HepG2 (cell line): Measurements from ENCODE around the gene TTLL4. TPM values are rescaled to one million over a fixed set of nuclear protein-coding genes. Genes with fewer than 3 reads are reported as not detected.
A peak's percentile ranks its signal among the peaks of the same experiment; 100 is the strongest.

ENCODE experiments used
- CEBPG ChIP-seq: IDR thresholded peaks from 2 replicates; pipeline ENCODE4 v1.6.1; 2016
- ETS1 ChIP-seq: sonication (generic); formaldehyde crosslinking; IDR thresholded peaks from 2 replicates; pipeline ENCODE4 v1.4.0; 2020; ENCODE audit warnings: missing genetic modification reagents
- HNF4G ChIP-seq, 2 experiments: sonication (generic) in 1 of 2; formaldehyde crosslinking in 1 of 2; IDR thresholded peaks; 2 replicates each; pipeline versions ENCODE4 v1.4.0 to v1.6.1; 2011 to 2020; ENCODE audit warnings: borderline replicate concordance in 2 of 2, low read depth in 2 of 2, mild to moderate bottlenecking in 2 of 2, low read length in 1 of 2, missing genetic modification reagents in 1 of 2, moderate library complexity in 1 of 2
- IRF2 ChIP-seq: IDR thresholded peaks from 2 replicates; pipeline ENCODE4 v1.6.1; 2018; ENCODE audit warnings: missing genetic modification reagents, missing compliant biosample characterization
- KAT7 ChIP-seq: IDR thresholded peaks from 2 replicates; pipeline ENCODE4 v1.6.1; 2018; ENCODE audit warnings: borderline replicate concordance, missing compliant biosample characterization
- KDM5A ChIP-seq: fragments of 200-600 bp; sonication (generic); IDR thresholded peaks from 2 replicates; pipeline ENCODE4 v1.7.0; 2018; ENCODE audit warnings: antibody characterized with exemption, mild to moderate bottlenecking, low read length, borderline replicate concordance
- LBX2 ChIP-seq: sonication (generic); formaldehyde crosslinking; IDR thresholded peaks from 2 replicates; pipeline ENCODE4 v1.5.0; 2020; ENCODE audit warnings: missing genetic modification reagents, mild to moderate bottlenecking, borderline replicate concordance
- LCORL ChIP-seq, 2 experiments: fragments of 450-650 bp in 1 of 2; sonication (generic) in 1 of 2; formaldehyde crosslinking in 1 of 2; IDR thresholded peaks; 2 replicates each; pipeline versions ENCODE4 v1.5.0 to v1.6.1; 2017 to 2020; ENCODE audit warnings: antibody characterized with exemption in 1 of 2, missing genetic modification reagents in 1 of 2
- MEIS2 ChIP-seq: sonication (generic); formaldehyde crosslinking; IDR thresholded peaks from 2 replicates; pipeline ENCODE4 v1.9.0; 2021; ENCODE audit warnings: mild to moderate bottlenecking, missing genetic modification reagents
- MYC ChIP-seq: sonication (generic); formaldehyde crosslinking; IDR thresholded peaks from 2 replicates; pipeline ENCODE4 v1.9.0; 2021; ENCODE audit warnings: missing genetic modification reagents, borderline replicate concordance
- MZF1 ChIP-seq: sonication (generic); formaldehyde crosslinking; IDR thresholded peaks from 2 replicates; pipeline ENCODE4 v1.8.1; 2023; ENCODE audit warnings: mild to moderate bottlenecking, missing genetic modification reagents, borderline replicate concordance
- NCOA5 ChIP-seq: sonication (generic); formaldehyde crosslinking; IDR thresholded peaks from 2 replicates; pipeline ENCODE4 v1.4.0; 2020; ENCODE audit warnings: missing genetic modification reagents
- PHF5A ChIP-seq: IDR thresholded peaks from one replicate; pipeline ENCODE4 v1.6.1; 2018; ENCODE audit warnings: low read depth, missing genetic modification reagents; ENCODE audit not compliant: unreplicated experiment
- RBM39 ChIP-seq: fragments of 200-400 bp; formaldehyde crosslinking; IDR thresholded peaks from one replicate; pipeline ENCODE4 v1.6.1; 2018; ENCODE audit warnings: antibody characterized with exemption, mild to moderate bottlenecking, low read depth, low read length; ENCODE audit not compliant: poor library complexity, severe bottlenecking
- TCF7 ChIP-seq: sonication (generic); IDR thresholded peaks from 2 replicates; pipeline ENCODE4 v1.6.1; 2016; ENCODE audit warnings: antibody characterized with exemption, low read depth
- ZBTB38 ChIP-seq: sonication (generic); formaldehyde crosslinking; IDR thresholded peaks from 2 replicates; pipeline ENCODE4 v1.5.1; 2020; ENCODE audit warnings: mild to moderate bottlenecking, missing genetic modification reagents
- ZMYM2 ChIP-seq: sonication (generic); formaldehyde crosslinking; IDR thresholded peaks from 2 replicates; pipeline ENCODE4 v1.8.0; 2022; ENCODE audit warnings: mild to moderate bottlenecking, missing genetic modification reagents
- ZNF18 ChIP-seq: sonication (generic); formaldehyde crosslinking; IDR thresholded peaks from 2 replicates; pipeline ENCODE4 v1.8.0; 2022; ENCODE audit warnings: mild to moderate bottlenecking, missing genetic modification reagents; ENCODE audit not compliant: insufficient replicate concordance
- ZNF260 ChIP-seq: sonication (generic); formaldehyde crosslinking; IDR thresholded peaks from 2 replicates; pipeline ENCODE4 v1.4.0; 2020; ENCODE audit warnings: missing genetic modification reagents, low read depth, mild to moderate bottlenecking, borderline replicate concordance
- ZNF562 ChIP-seq: sonication (generic); formaldehyde crosslinking; IDR thresholded peaks from 2 replicates; pipeline ENCODE4 v1.8.0; 2022; ENCODE audit warnings: missing genetic modification reagents, borderline replicate concordance
- ZNF710 ChIP-seq: sonication (generic); formaldehyde crosslinking; IDR thresholded peaks from 2 replicates; pipeline ENCODE4 v1.5.0; 2020; ENCODE audit warnings: mild to moderate bottlenecking, missing genetic modification reagents, borderline replicate concordance
- ZNF775 ChIP-seq: sonication (generic); formaldehyde crosslinking; IDR thresholded peaks from 2 replicates; pipeline ENCODE4 v1.4.0; 2020; ENCODE audit warnings: missing genetic modification reagents, mild to moderate bottlenecking, moderate library complexity, borderline replicate concordance
- ZNF83 ChIP-seq: sonication (generic); formaldehyde crosslinking; IDR thresholded peaks from 2 replicates; pipeline ENCODE4 v1.4.0; 2020; ENCODE audit warnings: missing genetic modification reagents, mild to moderate bottlenecking, borderline replicate concordance
- polyA plus RNA-seq, 8 experiments: library from polyadenylated mRNA; depleted of rRNA in 3 of 8; stranded (reverse) in 7 of 8; unstranded in 1 of 8; fragments of >200 nt; fragmentation: Illumina TruSeq in 4 of 8; extraction: Trizol in 4 of 8; gene quantifications; 2 replicates each; pipeline versions ENCODE4 v1.2.1 to v1.2.3, GENCODE V29; 2011 to 2016; ENCODE audit warnings: low read depth in 4 of 8, missing spikeins in 1 of 8, mixed read lengths in 1 of 8; ENCODE audit not compliant: insufficient read depth in 1 of 8
- total RNA-seq, 5 experiments: library from RNA; depleted of rRNA; stranded (reverse); fragments of >200 nt; fragmentation: Illumina TruSeq; extraction: Trizol; gene quantifications; 2 replicates each; pipeline ENCODE4 v1.2.3, GENCODE V29; 2016; ENCODE audit warnings: low read depth in 1 of 5

TTLL4 gene
- total and polyA plus RNA-seq, 2 of the 13 experiments (the other 11 are each of a cell fraction or from before 2014, with no cell fraction given), result 77.5 to 84.6 TPM

- TF ChIP-seq RBM39 (no peak), ETS1 (CRISPR knock-in tag) (no peak), NCOA5 (CRISPR knock-in tag) (no peak), HNF4G (IDR thresholded peaks at IDR 0.05; ENCODE audit: borderline replicate concordance, low read depth, low read length) (peak; percentile 66), HNF4G (CRISPR knock-in tag; IDR thresholded peaks at IDR 0.05; ENCODE audit: borderline replicate concordance, low read depth) (0 out of 2 replicates have a peak, but pooled peaks have one; percentile 26), ZNF775 (CRISPR knock-in tag) (no peak), MZF1 (CRISPR knock-in tag) (no peak), MEIS2 (CRISPR knock-in tag) (no peak), KAT7 (CRISPR knock-in tag) (no peak), ZBTB38 (CRISPR knock-in tag) (no peak), LCORL (IDR thresholded peaks at IDR 0.05) (no peak), LCORL (CRISPR knock-in tag; IDR thresholded peaks at IDR 0.05) (peak; percentile 47; the same call in 1 of the 2 replicates), ZNF260 (CRISPR knock-in tag) (no peak), LBX2 (no peak), ZNF18 (CRISPR knock-in tag) (no peak), ZMYM2 (CRISPR knock-in tag) (peak; percentile 79), ZNF562 (no peak), PHF5A (no peak), IRF2 (no peak), MYC (CRISPR knock-in tag) (no peak; the same call in 1 of the 2 replicates), CEBPG (CRISPR knock-in tag) (peak; percentile 85), ZNF710 (0 out of 2 replicates have a peak, but pooled peaks have one; percentile 23), ZNF83 (CRISPR knock-in tag) (no peak), TCF7 (peak; percentile 88), KDM5A (0 out of 2 replicates have a peak, but pooled peaks have one; percentile 22)
Measured at GRCh38 chr2:218780851-218781690, 70.4 kb downstream of the TTLL4 start (continued).
